ENCODE measurements around the gene MRPS9. TPM values are rescaled to one million over a fixed set of nuclear protein-coding genes. Genes with fewer than 3 reads are reported as not detected.

Gene MRPS9
- total and polyA plus RNA-seq, 2 donors (not counting 3 experiments of a cell fraction or from before 2014, with no cell fraction given): 14.5 to 23.9 TPM

- Histone ChIP-seq H3K9me1 (replicated peaks; ENCODE audit: control insufficient read depth, extremely low read depth, insufficient read depth, low read length) (no peaks in the 10 kb centered on the region), H3K4me2 (ENCODE audit: insufficient read depth, low read length) (no peak overlapping the region), H3K79me2 (ENCODE audit: control insufficient read depth, insufficient read depth, low read length) (no peaks in the 10 kb centered on the region), H3K4me3 (replicated peaks in 1 of 3; ENCODE audit: insufficient read depth in 1 of 3, low read depth in 1 of 3, low read length in 3 of 3) (no peak overlapping the region), H3K9ac (replicated peaks; ENCODE audit: extremely low read depth, insufficient read depth, low read length) (no peak overlapping the region), H3K4me1 (ENCODE audit: control insufficient read depth, extremely low read depth, insufficient read depth, low read length) (no peaks in the 10 kb centered on the region), H4K20me1 (replicated peaks; ENCODE audit: control insufficient read depth, extremely low read depth, insufficient read depth, low read length) (no peaks in the 10 kb centered on the region), H3K27me3 (ENCODE audit: control insufficient read depth in 2 of 2, insufficient read depth in 2 of 2, low read length in 2 of 2) (no peaks in the 10 kb centered on the region), H2AFZ (ENCODE audit: low read depth, low read length) (no peak overlapping the region), H3K27ac (ENCODE audit: insufficient read depth, low read depth, low read length) (no peak overlapping the region), H3K36me3 (ENCODE audit: control insufficient read depth in 2 of 2, extremely low read depth in 1 of 2, insufficient read depth in 2 of 2, low read length in 2 of 2) (no peaks in the 10 kb centered on the region), H3K9me3 (replicated peaks; ENCODE audit: control insufficient read depth, insufficient read depth, low read length) (no peaks in the 10 kb centered on the region)
- no peak for TF ChIP-seq MAX (IDR thresholded peaks at IDR 0.05; ENCODE audit: insufficient read depth, insufficient read length)
- TF ChIP-seq GATA2 (IDR thresholded peaks at IDR 0.05; ENCODE audit: insufficient read depth, insufficient read length, low read depth, low read length): no peak
- TF ChIP-seq FOS (IDR thresholded peaks at IDR 0.05; ENCODE audit: borderline replicate concordance, insufficient read depth, low read length): no peak
- no peak for TF ChIP-seq MYC (IDR thresholded peaks at IDR 0.05; ENCODE audit: low read depth, low read length)
- TF ChIP-seq JUN (IDR thresholded peaks at IDR 0.05; ENCODE audit: borderline replicate concordance, insufficient read depth, insufficient read length, low read depth): no peak
- TF ChIP-seq POLR2A (IDR thresholded peaks at IDR 0.05; ENCODE audit: low read depth, low read length): no peak
- no peak for TF ChIP-seq CTCF (IDR thresholded peaks at IDR 0.05; ENCODE audit: extremely low read depth in 1 of 2, insufficient read depth in 1 of 2, low read depth in 1 of 2, low read length in 2 of 2)
- no peak for TF ChIP-seq POLR2AphosphoS5 (IDR thresholded peaks at IDR 0.05; ENCODE audit: insufficient read depth, low read depth, low read length)
- no peak for TF ChIP-seq EZH2 (IDR thresholded peaks at IDR 0.05; ENCODE audit: borderline replicate concordance, low read depth, low read length, severe bottlenecking)
- dilution Hi-C loops (cut with MboI; ENCODE audit: extremely low pct_ligation_motif_present, low sequenced_read_pairs) (no loop called here), intact Hi-C loops (cut with micrococcal nuclease) (no loop called here)
- CTCF ChIA-PET: no interaction called here
- DNase-seq (ENCODE audit: low read depth, low spot score) (no peak), FAIRE-seq (no peak)
- BruUV-seq (replicated peaks): no TSS peak
- POLR2A ChIA-PET: no interaction called here
These were observed 74.5 kb downstream of the MRPS9 start for GRCh38 chr2:105112345-105112744.

Measured in endothelial cell of umbilical vein (primary cell).